Upper lobe of right lung (tissue), 1 donor: Measurements from ENCODE around the gene RHBDF2. TPM values are rescaled to one million over a fixed set of nuclear protein-coding genes. Genes with fewer than 3 reads are reported as not detected.

Experiments
- ATAC-seq: fragments of 200-7000 bp; cut with Tn5 transposase; one replicate; pipeline ENCODE4 v1.9.1; 2020; ENCODE audit warnings: mild to moderate bottlenecking, moderate library complexity
- DNase-seq: peaks from one replicate; pipeline ENCODE4 v3.0.0-alpha.2; 2020
- H3K27ac ChIP-seq: fragments of 200-600 bp; one replicate; pipeline ENCODE4 v1.8.0; 2022
- H3K27me3 ChIP-seq: fragments of 200-600 bp; one replicate; pipeline ENCODE4 v1.8.0; 2022; ENCODE audit warnings: mild to moderate bottlenecking
- H3K36me3 ChIP-seq: fragments of 200-600 bp; one replicate; pipeline ENCODE4 v1.8.0; 2022
- H3K4me1 ChIP-seq: fragments of 200-600 bp; one replicate; pipeline ENCODE4 v1.8.0; 2022
- H3K4me3 ChIP-seq: fragments of 200-600 bp; one replicate; pipeline ENCODE4 v1.8.0; 2022; ENCODE audit warnings: mild to moderate bottlenecking
- H3K9me3 ChIP-seq: fragments of 200-600 bp; one replicate; pipeline ENCODE4 v1.8.0; 2022
- intact Hi-C: fragments of 100-400 bp; cut with DNase I; formaldehyde crosslinking; loops from one replicate; pipeline ENCODE4 v1.11.0; 2022
- total RNA-seq: library from RNA; stranded (reverse); fragmentation: NEBNext Ultra II Directional; extraction: Animal tissue kit (Norgen Biotek cat#: 25700); gene quantifications from one replicate; pipeline ENCODE4 v1.2.1, GENCODE V29; 2021
- TF ChIP-seq, protein P1 (sequence below): fragments of 200-600 bp; IDR thresholded peaks from one replicate; pipeline ENCODE4 v1.8.0; 2022; ENCODE audit warnings: antibody characterized with exemption
- donor health status: DM: no; HTN: yes; CAD: no; lungs with severe emphysema.

RHBDF2 gene
- total RNA-seq, 1 donor from 2014 or later = 46.4 TPM

DNA sequence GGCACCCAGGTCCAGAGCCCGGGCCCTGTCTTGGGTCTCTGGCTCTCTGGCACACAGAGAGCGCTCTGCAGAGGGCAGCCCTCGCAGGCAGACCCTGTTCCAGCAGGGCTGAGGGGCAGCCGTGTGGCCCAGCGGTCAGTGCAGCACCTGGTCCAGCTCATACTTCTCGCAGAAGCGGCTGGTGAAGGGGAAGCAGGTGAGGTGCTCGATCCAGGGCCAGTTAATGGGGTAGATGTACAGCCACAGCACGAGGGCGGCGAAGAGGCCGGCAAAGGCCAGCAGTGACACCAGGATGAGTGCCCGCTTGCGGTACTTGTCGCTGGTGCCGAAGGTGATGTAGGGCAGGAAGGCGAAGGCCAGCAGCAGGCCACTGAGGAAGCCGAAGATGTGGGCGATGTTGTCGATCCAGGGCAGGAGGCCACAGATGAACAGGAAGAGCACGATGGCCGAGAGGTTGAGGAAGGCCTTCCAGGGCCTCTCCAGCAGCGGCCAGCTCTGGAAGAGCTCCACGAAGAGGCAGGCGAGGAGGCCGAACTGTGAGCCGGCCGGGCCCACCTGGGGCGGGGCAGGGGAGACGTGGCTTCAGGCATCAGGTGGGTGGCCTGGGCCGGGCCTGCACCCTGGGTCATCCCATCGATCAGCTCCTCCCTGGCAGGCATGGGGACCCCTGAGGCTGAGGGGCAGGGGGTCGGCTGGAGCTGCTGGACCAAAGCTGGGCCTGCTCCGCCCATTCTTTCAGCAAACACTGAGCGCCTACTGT is 29.5 kb downstream of the RHBDF2 start:
- Histone ChIP-seq H3K4me1 (no peaks in the 10 kb centered on the region), H3K27me3 (no peaks in the 10 kb centered on the region), H3K9me3 (no peaks in the 10 kb centered on the region), H3K4me3 (no peak overlapping the region), H3K27ac (no peak overlapping the region), H3K36me3 (peaks cover 41% of the 10 kb centered on the region)
- TF ChIP-seq, protein P1, sequence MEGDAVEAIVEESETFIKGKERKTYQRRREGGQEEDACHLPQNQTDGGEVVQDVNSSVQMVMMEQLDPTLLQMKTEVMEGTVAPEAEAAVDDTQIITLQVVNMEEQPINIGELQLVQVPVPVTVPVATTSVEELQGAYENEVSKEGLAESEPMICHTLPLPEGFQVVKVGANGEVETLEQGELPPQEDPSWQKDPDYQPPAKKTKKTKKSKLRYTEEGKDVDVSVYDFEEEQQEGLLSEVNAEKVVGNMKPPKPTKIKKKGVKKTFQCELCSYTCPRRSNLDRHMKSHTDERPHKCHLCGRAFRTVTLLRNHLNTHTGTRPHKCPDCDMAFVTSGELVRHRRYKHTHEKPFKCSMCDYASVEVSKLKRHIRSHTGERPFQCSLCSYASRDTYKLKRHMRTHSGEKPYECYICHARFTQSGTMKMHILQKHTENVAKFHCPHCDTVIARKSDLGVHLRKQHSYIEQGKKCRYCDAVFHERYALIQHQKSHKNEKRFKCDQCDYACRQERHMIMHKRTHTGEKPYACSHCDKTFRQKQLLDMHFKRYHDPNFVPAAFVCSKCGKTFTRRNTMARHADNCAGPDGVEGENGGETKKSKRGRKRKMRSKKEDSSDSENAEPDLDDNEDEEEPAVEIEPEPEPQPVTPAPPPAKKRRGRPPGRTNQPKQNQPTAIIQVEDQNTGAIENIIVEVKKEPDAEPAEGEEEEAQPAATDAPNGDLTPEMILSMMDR = no peak
- no peak for DNase-seq
- ATAC-seq = no peak
- intact Hi-C loops = no loop called here

DNA sequence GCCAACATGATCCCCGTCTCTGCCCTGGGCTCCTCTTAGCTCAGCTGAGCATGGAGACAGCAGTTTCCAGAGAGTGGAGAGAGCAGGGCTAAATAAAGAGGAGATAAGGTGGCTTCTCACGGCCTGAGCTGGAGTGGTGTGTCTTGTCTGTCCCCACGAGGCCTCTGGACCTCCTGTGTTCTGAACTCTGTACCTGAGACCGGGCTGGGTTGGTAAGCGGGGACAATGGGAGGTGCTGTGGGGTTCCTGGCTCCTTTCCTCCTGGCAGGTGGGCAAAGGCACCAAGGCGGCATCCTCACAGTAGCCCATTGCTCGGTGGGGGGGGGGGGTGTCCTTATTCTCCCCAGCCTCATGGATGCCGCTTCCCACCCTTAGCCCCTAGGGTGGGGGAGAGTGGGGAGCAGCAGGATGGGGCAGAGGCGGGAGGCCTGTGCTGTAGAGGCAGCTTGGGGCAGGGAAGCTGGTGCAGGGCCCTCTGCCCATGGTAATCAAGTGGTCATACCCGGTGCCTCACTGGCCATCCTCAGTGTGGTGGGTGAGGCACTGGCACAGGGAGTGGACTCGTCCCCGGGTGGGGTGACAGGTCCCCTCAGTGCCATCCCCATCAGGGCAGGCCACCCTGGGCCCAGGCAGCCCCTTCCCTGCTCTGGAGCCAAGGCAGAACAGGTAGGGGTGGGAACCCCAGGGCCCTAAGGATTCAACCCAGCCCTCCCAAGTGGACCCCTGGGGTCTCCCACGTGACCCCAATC is 31.1 kb downstream of the RHBDF2 start:
- TF ChIP-seq, protein P1 = no peak
- H3K4me1 ChIP-seq = peaks cover 6% of the 10 kb centered on the region
- no peaks in the 10 kb centered on the region for H3K27me3 ChIP-seq
- ATAC-seq (no peak), DNase-seq (no peak)
- H3K36me3 ChIP-seq = peaks cover 41% of the 10 kb centered on the region
- H3K4me3 ChIP-seq = no peak overlapping the region
- H3K9me3 ChIP-seq = no peaks in the 10 kb centered on the region
- intact Hi-C loops = loop anchor here (5.0 kb wide), 1 partner anchor 37 kb away; no protein-coding TSS in a partner anchor
- H3K27ac ChIP-seq = no peak overlapping the region

DNA sequence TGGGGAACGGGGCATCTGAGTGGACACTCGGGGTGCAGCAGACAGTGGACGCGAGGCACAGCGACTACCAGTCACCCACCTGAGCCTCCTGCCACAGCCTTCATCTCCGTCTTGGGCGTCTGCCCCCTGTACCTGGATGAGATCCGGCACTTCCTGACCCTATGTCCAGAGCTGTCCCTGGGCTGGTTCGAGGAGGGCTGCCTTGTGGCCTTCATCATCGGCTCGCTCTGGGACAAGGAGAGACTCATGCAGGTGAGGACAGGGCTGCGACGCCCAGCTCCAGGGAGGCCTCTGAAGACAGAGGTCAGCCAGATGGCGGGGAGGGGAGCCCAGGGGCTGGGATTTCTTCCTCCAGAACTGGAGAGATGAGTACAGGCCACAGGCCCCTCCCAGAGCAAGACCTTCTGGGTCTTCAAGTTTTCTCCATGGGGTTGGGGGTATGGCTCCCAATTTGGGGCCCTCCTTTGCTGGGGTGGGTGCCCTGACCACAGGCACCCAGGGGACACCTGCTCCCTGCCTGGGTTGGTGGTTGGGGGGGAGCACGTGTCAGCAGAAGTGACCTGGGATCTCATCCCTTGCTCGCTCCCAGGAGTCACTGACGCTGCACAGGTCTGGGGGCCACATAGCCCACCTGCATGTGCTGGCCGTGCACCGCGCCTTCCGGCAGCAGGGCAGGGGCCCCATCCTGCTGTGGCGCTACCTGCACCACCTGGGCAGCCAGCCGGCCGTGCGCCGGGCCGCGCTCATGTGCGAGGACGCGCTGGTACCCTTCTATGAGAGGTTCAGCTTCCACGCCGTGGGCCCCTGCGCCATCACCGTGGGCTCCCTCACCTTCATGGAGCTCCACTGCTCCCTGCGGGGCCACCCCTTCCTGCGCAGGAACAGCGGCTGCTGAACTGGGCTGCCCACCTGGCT is 31.9 kb downstream of the RHBDF2 start:
- Histone ChIP-seq H3K36me3 (peaks cover 34% of the 10 kb centered on the region), H3K4me3 (no peak overlapping the region), H3K9me3 (no peaks in the 10 kb centered on the region), H3K27me3 (no peaks in the 10 kb centered on the region), H3K27ac (no peak overlapping the region), H3K4me1 (peaks cover 6% of the 10 kb centered on the region)
- ATAC-seq (no peak), DNase-seq (no peak)
- TF ChIP-seq, protein P1 = no peak
- intact Hi-C loops = loop anchor here (5.0 kb wide), 1 partner anchor 38 kb away; no protein-coding TSS in a partner anchor

DNA sequence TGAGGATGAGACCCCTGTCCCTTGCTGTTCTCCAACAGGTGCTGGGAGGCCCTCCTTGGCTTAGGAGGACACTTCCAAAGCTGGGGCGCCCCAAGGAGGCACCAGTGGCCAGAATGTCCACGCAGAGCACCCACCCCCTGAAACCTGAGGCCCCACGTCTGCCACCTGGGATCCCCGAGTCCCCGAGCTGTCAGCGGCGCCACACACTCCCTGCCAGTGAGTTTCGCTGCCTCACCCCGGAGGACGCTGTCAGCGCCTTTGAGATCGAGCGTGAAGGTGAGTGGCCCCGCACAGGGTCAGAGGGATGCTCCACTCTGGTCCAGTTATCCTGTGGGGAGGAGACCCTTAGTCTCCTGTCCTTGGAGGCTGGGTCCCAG is 32.6 kb downstream of the RHBDF2 start:
- TF ChIP-seq, protein P1 = no peak
- DNase-seq (no peak), ATAC-seq (no peak)
- H3K27ac ChIP-seq = no peak overlapping the region
- H3K9me3 ChIP-seq = no peaks in the 10 kb centered on the region
- H3K4me3 ChIP-seq = no peak overlapping the region
- intact Hi-C loops = loop anchor here (5.0 kb wide), 1 partner anchor 39 kb away; no protein-coding TSS in a partner anchor
- H3K36me3 ChIP-seq = peaks cover 26% of the 10 kb centered on the region
- H3K4me1 ChIP-seq = peaks cover 6% of the 10 kb centered on the region
- H3K27me3 ChIP-seq = no peaks in the 10 kb centered on the region

DNA sequence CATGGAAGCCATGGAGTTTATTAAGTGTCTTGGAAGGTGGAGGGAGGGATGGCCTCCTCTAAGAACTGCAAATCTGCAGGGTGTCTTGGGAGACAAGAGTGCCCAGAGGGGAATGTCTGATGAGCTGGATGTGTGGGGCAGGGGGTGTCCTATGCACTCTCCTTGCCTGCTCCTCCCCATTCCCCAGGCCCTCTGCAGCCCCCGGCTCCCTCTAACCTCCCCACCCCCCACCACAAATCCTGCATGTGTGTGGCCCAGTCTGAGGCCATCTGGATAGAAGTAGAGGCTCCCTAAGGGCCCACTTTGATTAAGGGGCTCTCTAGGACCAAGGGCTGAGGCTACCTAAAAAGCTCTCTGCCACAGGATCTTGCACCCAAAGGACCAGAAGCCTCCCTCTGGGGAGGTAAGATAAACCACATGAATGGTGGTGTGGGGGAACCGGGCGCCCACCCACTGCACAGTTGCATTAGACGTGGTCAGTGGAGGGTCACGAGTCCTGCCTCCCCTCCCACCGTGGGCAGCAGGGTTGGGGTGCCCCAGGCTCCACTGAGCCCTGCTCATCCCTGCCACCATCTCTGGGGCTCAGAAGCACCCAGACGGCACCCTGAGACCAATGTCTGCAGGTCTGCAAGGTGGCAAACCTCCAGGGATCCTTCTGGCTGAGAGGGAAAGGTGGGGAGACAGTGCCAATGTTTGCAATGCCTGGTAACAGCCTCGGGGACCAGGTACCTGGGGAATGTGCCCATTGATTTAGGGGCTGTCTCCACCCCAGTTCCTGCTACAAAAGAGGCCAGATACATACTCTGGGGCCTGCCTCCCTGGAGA is 33.2 kb downstream of the RHBDF2 start:
- H3K9me3 ChIP-seq = no peaks in the 10 kb centered on the region
- ATAC-seq = no peak
- H3K27ac ChIP-seq = no peak overlapping the region
- peaks cover 6% of the 10 kb centered on the region for H3K4me1 ChIP-seq
- H3K27me3 ChIP-seq = no peaks in the 10 kb centered on the region
- peaks cover 20% of the 10 kb centered on the region for H3K36me3 ChIP-seq
- no peak for DNase-seq
- intact Hi-C loops = loop anchor here (5.0 kb wide), 1 partner anchor 39 kb away; no protein-coding TSS in a partner anchor
- no peak overlapping the region for H3K4me3 ChIP-seq
- TF ChIP-seq, protein P1 = no peak
